ENCODE data around the gene TNF. TPM values are rescaled to one million over a fixed set of nuclear protein-coding genes. Genes with fewer than 3 reads are reported as not detected.

TNF gene
- total and polyA plus RNA-seq, 2 of the 13 experiments (the other 11 are each of a cell fraction or from before 2014, with no cell fraction given), result not detected

GRCh38 chr6:31620586-31621319 is 45.4 kb downstream of the TNF start, which contains the start of gene PRRC2A (continued):
- TF ChIP-seq NCOA1 (CRISPR knock-in tag; IDR thresholded peaks at IDR 0.05) (no peak), USF2 (IDR thresholded peaks at IDR 0.05; ENCODE audit: low read depth, low read length) (no peak), USF2 (CRISPR knock-in tag; IDR thresholded peaks at IDR 0.05; ENCODE audit: borderline replicate concordance) (no peak), ZNF547 (CRISPR knock-in tag; IDR thresholded peaks at IDR 0.05) (peak; percentile 57), MXD3 (CRISPR knock-in tag; IDR thresholded peaks at IDR 0.05) (peak; percentile 74), HOXD1 (CRISPR knock-in tag; IDR thresholded peaks at IDR 0.05) (peak; percentile 29; the same call in 1 of the 2 replicates), ZNF674 (CRISPR knock-in tag; IDR thresholded peaks at IDR 0.05; ENCODE audit: low read depth) (0 out of 2 replicates have a peak, but pooled peaks have one; percentile 65), PLSCR1 (CRISPR knock-in tag; IDR thresholded peaks at IDR 0.05; ENCODE audit: borderline replicate concordance) (peak; percentile 85; the same call in 1 of the 2 replicates), EED (CRISPR knock-in tag; IDR thresholded peaks at IDR 0.05) (peak; percentile 94), KLF16 (CRISPR knock-in tag; IDR thresholded peaks at IDR 0.05) (no peak; a peak in 1 of 4 replicates), GTF2F1 (IDR thresholded peaks at IDR 0.05; ENCODE audit: low read length) (no peak), ATF5 (CRISPR knock-in tag; IDR thresholded peaks at IDR 0.05; ENCODE audit: low read depth) (no peak), ZFP36L2 (CRISPR knock-in tag; IDR thresholded peaks at IDR 0.05) (no peak), ZNF777 (CRISPR knock-in tag; IDR thresholded peaks at IDR 0.05) (peak; percentile 65; the same call in 1 of the 2 replicates), ZNF235 (CRISPR knock-in tag; IDR thresholded peaks at IDR 0.05; ENCODE audit: borderline replicate concordance) (0 out of 2 replicates have a peak, but pooled peaks have one; percentile 59), ZNF790 (CRISPR knock-in tag; IDR thresholded peaks at IDR 0.05; ENCODE audit: borderline replicate concordance) (0 out of 2 replicates have a peak, but pooled peaks have one; percentile 27), FOSL1 (CRISPR knock-in tag; IDR thresholded peaks at IDR 0.05; ENCODE audit: borderline replicate concordance) (no peak), ZNF740 (CRISPR knock-in tag; IDR thresholded peaks at IDR 0.05) (peak; percentile 33; the same call in 1 of the 2 replicates), NCOA2 (CRISPR knock-in tag; IDR thresholded peaks at IDR 0.05) (no peak), RARG (CRISPR knock-in tag; IDR thresholded peaks at IDR 0.05; ENCODE audit: low read depth) (no peak; the same call in 1 of the 2 replicates), FOXP1 (IDR thresholded peaks at IDR 0.05) (no peak), FOXP1 (CRISPR knock-in tag; IDR thresholded peaks at IDR 0.05) (no peak), CSRNP2 (CRISPR knock-in tag; conservative IDR thresholded peaks at IDR 0.05; ENCODE audit: low read depth) (no peak), AGO1 (IDR thresholded peaks at IDR 0.05; ENCODE audit: low read depth, low read length, poor library complexity, severe bottlenecking) (no peak), ZNF550 (CRISPR knock-in tag; IDR thresholded peaks at IDR 0.05; ENCODE audit: borderline replicate concordance) (no peak)
